Astrocyte of the hippocampus (primary cell): ENCODE results near the gene FIGN.

Experiments used
- DNase-seq: peaks from one replicate; pipeline ENCODE4 v3.0.0; 2011; ENCODE audit warnings: low read depth, low spot score

Gene FIGN

GRCh38 chr2:163737563-163737962, 1.8 kb upstream of the FIGN start:
- DNase-seq: no peak

- DNase-seq: no peak
Measured at GRCh38 chr2:163737190-163737439, 1.3 kb upstream of the FIGN start.

- DNase-seq: peak; percentile 83
Measured at GRCh38 chr2:163736433-163737189, 803 bp upstream of the FIGN start.

- peak; percentile 52 for DNase-seq
Measured at GRCh38 chr2:163734881-163735684, 725 bp downstream of the FIGN start.

GRCh38 chr2:163734401-163734800, 1.4 kb downstream of the FIGN start:
- peak; percentile 16 for DNase-seq

GRCh38 chr2:163733956-163734355, 1.9 kb downstream of the FIGN start:
- DNase-seq: peak; percentile 16

- peak; percentile 49 for DNase-seq
Measured at GRCh38 chr2:163733301-163733938, 2.4 kb downstream of the FIGN start.

- DNase-seq: peak; percentile 48
Measured at GRCh38 chr2:163732727-163733126, 3.1 kb downstream of the FIGN start.

GRCh38 chr2:163731735-163732134, 4.1 kb downstream of the FIGN start:
- DNase-seq: peak; percentile 17

GRCh38 chr2:163730556-163730955, 5.3 kb downstream of the FIGN start:
- DNase-seq: no peak

GRCh38 chr2:163729636-163730273, 6.1 kb downstream of the FIGN start:
- no peak for DNase-seq

- DNase-seq: no peak
Measured at GRCh38 chr2:163723881-163724280, 11.9 kb downstream of the FIGN start.

GRCh38 chr2:163723348-163723747, 12.5 kb downstream of the FIGN start:
- no peak for DNase-seq

- DNase-seq: no peak
Measured at GRCh38 chr2:163719331-163719730, 16.5 kb downstream of the FIGN start.

- no peak for DNase-seq
Measured at GRCh38 chr2:163717993-163718680, 17.7 kb downstream of the FIGN start.

GRCh38 chr2:163717515-163717914, 18.3 kb downstream of the FIGN start:
- DNase-seq: no peak

GRCh38 chr2:163716101-163716500, 19.7 kb downstream of the FIGN start:
- DNase-seq: no peak

GRCh38 chr2:163715668-163716067, 20.1 kb downstream of the FIGN start:
- no peak for DNase-seq

GRCh38 chr2:163715199-163715598, 20.6 kb downstream of the FIGN start:
- no peak for DNase-seq

- DNase-seq: peak; percentile 71
Measured at GRCh38 chr2:163713534-163714311, 22.1 kb downstream of the FIGN start.

GRCh38 chr2:163711699-163712098, 24.1 kb downstream of the FIGN start:
- DNase-seq: no peak
